ENCODE results near the gene CCDC33. TPM values are rescaled to one million over a fixed set of nuclear protein-coding genes. Genes with fewer than 3 reads are reported as not detected.

Gene CCDC33
- total and polyA plus RNA-seq, 10 of the 15 experiments (the other 5 are each of a cell fraction or from before 2014, with no cell fraction given), result 0.57 to 5.8 (median 4.3) TPM

GRCh38 chr15:74228723-74229081 is 7.4 kb upstream of the CCDC33 start:
- RAD21 ChIA-PET (ENCODE audit: unreplicated experiment), result no interaction called here
- H3K4me3 ChIP-seq, result no peak overlapping the region
- no peak overlapping the region for H3K4me2 ChIP-seq (ENCODE audit: control insufficient read depth, insufficient read depth)
- POLR2A ChIA-PET, result no interaction called here
- SMC1A ChIA-PET (ENCODE audit: uncharacterized antibody, unreplicated experiment), result no interaction called here
- 58% methylated on average over 16 of the region's 17 CpGs for WGBS (ENCODE audit: insufficient coverage, insufficient replicate concordance, low lambda C conversion rate, missing lambda C conversion rate)
- in situ Hi-C loops (cut with MboI) (no loop called here), intact Hi-C loops (cut with micrococcal nuclease; ENCODE audit: unreplicated experiment) (no loop called here)
- DNase-seq (ENCODE audit: low read depth, low spot score) (no peak), ATAC-seq (no peak), FAIRE-seq (no peak)
- BruUV-seq (replicated peaks), result no TSS peak
- CTCF ChIA-PET, result no interaction called here
- peaks cover 2 to 3% of the 10 kb centered on the region in 2 experiments for H3K27me3 ChIP-seq (replicated peaks in 1 of 2; ENCODE audit: control insufficient read depth in 2 of 2, insufficient read depth in 2 of 2, low read length in 1 of 2)
- no peaks in the 10 kb centered on the region for H3K9me3 ChIP-seq (replicated peaks; ENCODE audit: control insufficient read depth, insufficient read depth, low read length)
- H3K9ac ChIP-seq (ENCODE audit: control insufficient read depth, insufficient read depth, low read length), result no peak overlapping the region
- H3K36me3 ChIP-seq (ENCODE audit: control insufficient read depth in 2 of 2, insufficient read depth in 2 of 2, low read length in 1 of 2), result no peaks in the 10 kb centered on the region
- TF ChIP-seq IRF5 (IDR thresholded peaks at IDR 0.05; ENCODE audit: borderline replicate concordance), result no peak
- no peak for TF ChIP-seq NFXL1 (IDR thresholded peaks at IDR 0.05; ENCODE audit: borderline replicate concordance)
- TF ChIP-seq IKZF2 (IDR thresholded peaks at IDR 0.05), result no peak
- no peak for TF ChIP-seq ZBTB4 (CRISPR knock-in tag; IDR thresholded peaks at IDR 0.05)
- no peak for TF ChIP-seq ZNF217 (IDR thresholded peaks at IDR 0.05)
- no peak for TF ChIP-seq ASH2L (IDR thresholded peaks at IDR 0.05; ENCODE audit: borderline replicate concordance, low read depth)
- no peak overlapping the region for H3K27ac ChIP-seq (ENCODE audit: control insufficient read depth, insufficient read depth)
- H2AFZ ChIP-seq (ENCODE audit: control insufficient read depth, low read depth, low read length), result no peak overlapping the region
- no peaks in the 10 kb centered on the region for H4K20me1 ChIP-seq (ENCODE audit: control insufficient read depth, insufficient read depth)
- H3K79me2 ChIP-seq (ENCODE audit: control insufficient read depth, insufficient read depth, low read length), result no peaks in the 10 kb centered on the region
- no peaks in the 10 kb centered on the region for H3K4me1 ChIP-seq (ENCODE audit: control insufficient read depth, insufficient read depth, low read length)

Measured in GM12878 (cell line).